Fibroblast of skin of scalp (primary cell): Measurements from ENCODE around the gene HERC4.
"Not testable (repeated sequence)": the region's sequence is repeated elsewhere in the genome, so short reads cannot be mapped to it uniquely, and the experiment has no call there.

ENCODE experiments used
- DNase-seq: peaks from one replicate; pipeline ENCODE4 v3.0.0-alpha.2; 2013

The HERC4 gene

DNA sequence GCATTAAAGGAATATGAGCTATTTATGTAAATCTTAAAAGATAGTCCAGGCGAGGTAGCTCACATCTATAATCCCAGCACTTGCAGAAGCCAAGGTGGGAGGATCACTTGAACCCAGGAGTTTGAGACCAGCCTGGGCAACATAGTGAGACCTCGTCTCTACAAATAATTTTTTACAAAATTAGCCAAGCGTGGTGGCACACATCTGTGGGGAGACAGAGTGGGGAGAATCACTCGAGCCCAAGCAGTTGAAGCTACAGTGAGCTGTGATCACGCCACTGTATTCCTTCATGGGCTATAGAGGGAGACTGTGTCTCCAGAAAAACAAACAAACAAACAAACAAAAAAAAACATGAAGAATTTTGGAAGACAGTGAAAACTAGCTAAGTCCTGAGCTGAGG, 28.4 kb downstream of the HERC4 start:
- no peak for DNase-seq

DNA sequence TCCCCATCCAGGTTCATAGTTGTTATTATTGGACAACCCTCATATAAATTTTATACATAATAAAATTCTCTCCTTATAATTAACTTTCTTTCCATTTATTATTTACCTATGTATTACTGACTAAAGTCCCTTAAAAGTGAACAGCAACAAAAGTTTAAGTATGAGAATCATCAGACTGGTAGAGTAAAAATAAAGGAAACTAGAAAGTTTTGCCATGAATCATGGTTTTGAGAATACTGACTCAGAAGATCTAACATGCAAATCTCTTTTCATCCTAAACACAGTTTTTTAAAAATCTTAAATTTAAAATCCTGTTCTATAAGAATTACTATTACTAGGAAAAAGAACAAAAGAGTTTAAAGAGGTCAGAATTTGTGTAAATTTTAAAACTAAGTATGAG, 32.1 kb downstream of the HERC4 start:
- DNase-seq = peak; percentile 24

DNA sequence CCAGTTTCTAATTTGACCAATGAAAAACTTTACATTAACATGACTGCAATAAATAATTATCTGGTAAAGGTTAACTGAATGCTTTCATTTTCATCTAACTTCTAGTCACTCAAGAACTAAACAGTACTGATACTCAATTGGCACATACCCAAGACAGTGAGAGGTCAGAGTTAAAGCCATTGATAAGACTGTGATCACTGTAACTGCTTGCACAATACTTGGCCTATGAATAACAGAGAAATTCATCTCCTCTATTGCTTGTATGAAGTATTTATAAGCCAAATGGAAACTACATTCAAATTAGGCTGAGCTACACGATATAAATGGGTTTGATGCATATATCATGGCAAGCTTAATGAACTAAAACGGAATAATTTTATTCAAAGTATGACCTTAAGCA, 43.0 kb downstream of the HERC4 start:
- DNase-seq = no peak

DNA sequence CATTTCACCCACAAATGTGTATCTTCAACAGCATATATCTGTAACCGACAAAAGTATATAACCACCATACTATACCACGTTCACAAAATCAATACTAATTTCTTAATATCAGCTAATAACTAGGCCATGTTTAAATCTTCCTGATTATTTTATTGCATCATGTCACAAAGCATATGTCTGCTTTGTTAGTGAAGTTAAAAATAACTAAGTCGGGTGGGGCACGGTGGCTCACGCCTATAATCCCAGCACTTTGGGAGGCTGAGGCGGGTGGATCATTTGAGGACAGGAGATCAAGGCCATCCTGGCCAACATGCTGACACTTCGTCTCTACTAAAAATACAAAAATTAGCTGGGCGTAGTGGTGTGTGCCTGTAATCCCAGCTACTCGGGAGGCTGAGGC, 47.7 kb downstream of the HERC4 start:
- no peak for DNase-seq

DNA sequence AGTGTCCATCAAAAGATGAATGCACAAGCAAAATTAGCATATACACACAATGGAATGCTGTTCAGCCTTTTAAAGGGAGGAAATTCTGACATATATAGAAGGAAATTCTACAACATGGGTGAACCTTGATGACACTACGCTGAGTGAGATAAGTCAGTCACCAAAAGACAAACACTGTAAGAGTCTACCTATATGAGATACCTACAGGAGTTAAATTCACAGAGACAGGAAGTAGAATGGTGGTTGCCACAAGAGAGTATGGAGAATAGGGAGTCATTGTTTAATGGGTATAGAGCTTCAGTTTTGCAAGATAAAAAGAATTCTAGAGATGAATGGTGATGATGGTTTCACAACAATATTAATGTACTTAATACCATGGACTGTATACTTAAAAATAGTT, 51.8 kb downstream of the HERC4 start:
- DNase-seq = no peak

DNA sequence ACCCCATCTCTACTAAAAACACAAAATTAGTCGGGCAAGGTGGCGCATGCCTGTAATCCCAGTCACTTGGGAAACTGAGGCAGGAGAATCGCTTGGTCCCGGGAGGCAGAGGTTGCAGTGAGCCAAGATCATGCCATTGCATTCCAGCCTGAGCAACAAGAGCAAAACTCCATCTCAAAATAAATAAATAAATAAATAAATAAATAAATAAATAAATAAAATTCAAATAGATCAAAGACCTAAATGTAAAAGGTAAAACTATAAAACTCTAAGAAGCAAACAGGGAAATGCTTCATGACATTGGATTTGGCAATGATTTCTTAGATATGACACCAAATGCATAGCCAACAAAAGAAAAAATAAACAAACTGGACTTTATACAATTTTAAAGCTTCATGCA, 52.8 kb downstream of the HERC4 start:
- not testable (repeated sequence) for DNase-seq

DNA sequence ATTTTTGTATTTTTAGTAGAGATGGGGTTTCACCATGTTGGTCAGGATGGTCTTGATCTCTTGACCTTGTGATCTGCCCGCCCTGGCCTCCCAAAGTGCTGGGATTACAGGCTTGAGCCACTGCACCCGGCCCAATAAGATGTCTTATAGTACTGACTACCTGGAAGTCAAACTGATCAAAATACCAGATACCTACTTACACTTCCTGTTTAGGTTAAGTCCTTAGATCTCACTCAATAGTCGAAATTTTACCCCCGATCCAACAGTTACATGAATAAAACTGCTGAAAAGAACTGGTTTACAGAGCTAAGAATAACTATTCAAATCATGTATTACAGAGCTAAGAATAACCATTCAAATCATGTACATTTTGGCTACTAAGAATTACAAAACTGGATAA, 58.6 kb downstream of the HERC4 start:
- not testable (repeated sequence) for DNase-seq

DNA sequence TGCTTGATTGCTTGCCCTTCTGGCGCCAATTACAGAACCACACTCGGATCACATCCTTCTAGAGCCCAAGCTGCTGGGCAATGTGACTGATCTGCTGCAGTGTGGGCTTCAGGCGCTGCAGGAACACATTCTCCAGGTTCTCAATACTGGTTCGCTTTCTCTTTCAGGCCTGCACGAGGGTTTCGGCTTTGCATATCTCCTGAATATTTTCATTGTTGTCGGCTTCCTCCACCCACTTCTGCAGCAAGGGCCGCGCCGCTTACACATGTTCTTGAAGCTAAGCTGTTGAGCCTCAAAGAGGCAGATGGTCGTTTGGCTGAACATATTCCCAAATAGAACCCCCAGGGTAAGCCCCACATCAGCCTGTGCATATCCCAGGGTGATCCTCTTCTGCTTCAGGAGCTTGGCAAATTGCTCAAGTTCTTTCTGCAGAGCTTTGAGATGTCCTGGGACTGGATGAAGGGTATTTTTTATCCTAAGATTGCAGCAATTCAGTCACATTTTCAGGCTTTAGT, 64.6 kb downstream of the HERC4 start:
- no peak for DNase-seq

DNA sequence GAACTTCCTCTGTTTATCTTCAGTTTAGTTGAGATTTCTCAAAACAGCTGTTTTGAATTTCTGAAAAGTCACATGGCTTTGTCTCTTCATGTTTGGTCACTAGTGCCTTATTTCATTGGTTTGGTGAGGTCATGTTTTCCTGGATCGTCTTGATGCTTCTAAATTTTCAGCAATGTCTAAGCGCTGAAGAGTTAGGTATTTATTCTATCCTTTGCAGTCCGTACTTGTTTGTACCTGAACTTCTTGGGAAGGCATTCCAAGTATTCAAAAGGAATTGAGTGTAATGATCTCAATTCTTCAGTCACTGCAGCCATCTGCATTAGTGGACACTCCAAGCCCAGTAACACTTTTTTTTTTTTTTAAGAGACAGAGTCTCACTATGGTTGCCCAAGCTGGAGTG, 67.7 kb downstream of the HERC4 start:
- no peak for DNase-seq

DNA sequence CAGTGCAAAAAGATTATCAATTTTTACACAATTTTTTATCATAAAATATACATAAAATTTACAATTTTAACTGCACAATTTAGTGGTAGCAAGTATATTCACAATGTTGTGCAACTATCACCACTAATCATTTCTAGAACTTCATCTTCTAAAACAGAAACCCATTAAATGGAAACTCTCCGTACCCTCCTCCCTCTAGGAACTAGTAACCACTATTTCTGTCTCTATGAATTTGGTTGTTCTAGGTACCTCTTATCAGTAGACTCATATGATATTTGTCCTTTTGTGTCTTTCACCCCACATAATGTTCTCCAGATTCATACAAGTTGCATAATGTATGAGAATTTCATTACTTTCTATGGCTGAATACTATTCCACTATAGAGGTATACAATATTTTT, 73.5 kb downstream of the HERC4 start:
- DNase-seq = no peak

DNA sequence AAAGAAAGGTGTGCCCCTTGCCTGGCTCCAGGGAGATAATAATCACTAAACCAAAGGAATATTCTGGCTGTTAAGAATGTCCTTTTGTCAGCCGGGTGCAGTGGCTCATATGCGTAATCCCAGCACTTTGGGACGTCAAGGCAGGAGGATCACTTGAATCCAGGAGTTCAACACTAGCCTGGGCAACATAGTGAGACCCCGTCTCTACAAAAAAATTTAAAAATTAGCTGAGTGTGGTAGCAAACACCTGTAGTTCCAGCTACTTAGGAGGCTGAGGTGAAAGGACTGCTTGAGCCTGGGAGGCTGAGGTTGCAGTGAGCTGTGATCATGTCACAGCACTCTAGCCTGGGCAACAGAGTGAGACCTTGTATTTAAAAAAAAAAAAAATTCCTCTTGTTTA, 74.1 kb downstream of the HERC4 start:
- no peak for DNase-seq

DNA sequence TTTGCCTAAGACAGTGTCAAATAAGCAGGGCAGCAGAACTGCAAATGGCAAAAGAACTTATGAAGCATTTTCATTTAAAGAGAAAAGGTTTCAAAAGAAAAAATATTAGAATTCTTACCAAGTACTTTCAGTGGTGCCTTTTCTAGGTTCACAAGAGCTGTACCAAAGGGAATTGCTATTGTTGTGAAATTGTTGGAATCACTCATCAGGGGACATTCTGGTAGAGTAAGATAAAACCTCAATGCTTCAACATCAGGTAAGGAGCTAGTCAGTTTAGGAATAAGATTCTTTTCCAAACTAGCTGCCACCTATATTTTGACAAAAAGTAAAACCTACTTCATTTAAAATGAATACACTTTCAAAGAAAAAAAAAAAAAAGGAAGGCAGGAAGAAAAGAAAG, 85.0 kb downstream of the HERC4 start:
- DNase-seq = no peak

DNA sequence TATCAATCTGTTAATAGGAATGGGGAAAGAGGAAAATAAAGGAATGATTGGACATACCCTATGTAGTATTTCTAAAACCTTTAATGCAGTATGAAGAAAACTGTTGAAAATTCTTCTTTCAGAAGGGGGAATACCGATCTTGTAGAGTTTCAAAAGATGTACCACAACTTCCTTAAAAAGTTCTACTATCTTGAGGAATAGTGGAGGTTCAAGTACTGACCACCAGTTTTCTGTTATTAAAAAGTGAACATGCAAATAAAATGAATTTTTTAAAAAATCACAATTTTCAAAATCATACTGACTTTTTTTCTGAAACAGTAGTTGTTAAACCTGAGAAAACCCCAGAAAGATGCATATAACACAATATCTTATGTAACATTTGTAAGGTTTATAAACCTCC, 86.5 kb downstream of the HERC4 start:
- DNase-seq = no peak

DNA sequence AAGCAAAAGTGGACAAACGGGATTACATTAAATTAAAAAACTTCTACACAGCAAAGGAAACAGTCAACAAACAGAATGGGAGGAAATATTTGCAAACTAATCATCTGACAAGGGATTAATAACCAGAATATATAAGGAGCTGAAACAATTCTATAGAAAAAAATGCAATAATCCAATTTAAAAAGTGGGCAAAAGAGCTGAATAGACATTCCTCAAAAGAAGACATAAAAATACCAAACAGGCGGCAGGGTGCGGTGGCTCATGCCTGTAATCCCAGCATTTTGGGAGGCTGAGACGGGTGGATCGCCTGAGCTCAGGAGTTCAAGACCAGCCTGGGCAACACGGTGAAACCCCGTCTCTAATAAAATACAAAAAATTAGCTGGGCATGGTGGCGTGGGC, 92.5 kb downstream of the HERC4 start:
- DNase-seq = not testable (repeated sequence)

DNA sequence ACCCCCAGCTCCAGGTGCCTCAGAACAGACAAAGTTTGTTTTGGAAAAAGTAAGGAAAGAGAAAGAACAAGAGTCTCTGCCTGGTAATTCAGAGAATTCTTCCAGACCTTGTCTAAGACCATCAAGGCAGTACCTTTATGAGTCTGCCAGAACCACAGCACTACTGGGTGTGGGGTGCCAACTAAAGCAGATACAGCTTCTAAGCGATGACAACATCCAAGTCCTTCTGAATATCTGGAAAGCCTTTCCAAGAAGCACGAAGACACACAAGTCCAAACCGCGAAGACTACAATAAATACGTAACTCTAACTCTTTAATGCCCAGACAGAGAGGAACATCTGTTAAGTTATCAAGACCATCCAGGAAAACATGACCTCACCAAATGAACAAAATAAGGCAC, 96.3 kb downstream of the HERC4 start:
- DNase-seq = no peak

DNA sequence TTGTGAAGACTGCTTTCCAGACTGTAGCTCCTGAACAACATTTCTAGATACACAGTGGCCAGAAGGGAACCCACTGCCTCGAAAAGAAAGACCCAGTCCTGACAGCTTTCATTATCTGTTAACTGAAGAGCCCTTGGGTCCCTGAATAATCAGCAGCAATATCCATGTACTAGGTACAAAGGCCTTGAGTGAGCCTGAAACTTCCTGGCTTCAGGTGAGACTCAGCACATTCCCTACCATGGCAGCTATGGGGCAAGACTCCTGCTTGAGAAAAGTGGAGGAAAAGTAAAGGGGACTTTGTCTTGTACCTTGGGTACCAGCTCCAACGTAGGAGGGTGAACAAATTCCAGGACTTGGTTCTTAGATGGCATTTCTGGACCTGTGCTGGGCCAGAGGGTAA, 97.8 kb downstream of the HERC4 start:
- no peak for DNase-seq

DNA sequence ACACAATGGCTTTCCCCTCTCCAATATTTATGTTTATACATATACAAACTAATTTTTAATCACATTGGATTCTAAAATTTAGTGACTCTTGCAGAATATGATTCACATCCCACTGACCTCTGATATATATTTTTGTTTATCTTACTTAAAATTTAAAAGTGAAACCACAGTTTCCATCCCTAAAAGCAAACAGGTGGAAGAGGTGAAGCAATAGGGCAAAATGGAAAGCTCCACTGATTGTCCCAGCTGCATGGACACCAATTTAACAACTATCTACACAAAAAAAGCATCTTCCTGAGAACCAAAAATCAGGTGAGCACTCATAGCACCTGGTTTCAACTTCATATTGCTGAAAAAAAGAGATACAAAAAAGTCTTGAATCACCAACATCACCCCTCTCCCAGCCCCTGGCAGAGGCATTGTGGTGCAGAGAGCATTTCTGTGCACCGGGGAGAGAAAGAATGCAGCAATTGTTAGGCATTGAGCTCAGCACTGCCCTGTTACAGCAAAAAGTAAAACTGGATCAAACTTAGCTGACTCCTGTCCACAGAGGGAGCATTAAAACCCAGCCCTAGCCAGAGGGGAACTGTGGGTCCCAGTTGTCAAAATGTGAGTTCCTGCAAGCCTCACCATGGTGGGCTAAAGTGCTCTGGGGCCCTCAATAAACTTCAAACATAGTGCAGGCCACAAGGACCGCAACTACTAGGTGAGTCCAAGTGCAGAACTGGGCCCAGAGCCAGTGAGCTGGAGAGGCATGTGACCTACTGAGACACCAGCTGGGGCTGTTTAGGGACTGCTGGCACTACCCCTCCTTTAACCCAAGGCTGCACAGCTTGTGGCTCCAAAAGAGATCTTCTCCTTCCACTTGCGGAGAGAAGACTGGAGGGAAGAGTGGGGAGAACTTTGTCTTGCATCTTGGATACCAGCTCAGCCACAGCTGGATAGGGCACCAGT, 98.5 kb downstream of the HERC4 start:
- DNase-seq = no peak

DNA sequence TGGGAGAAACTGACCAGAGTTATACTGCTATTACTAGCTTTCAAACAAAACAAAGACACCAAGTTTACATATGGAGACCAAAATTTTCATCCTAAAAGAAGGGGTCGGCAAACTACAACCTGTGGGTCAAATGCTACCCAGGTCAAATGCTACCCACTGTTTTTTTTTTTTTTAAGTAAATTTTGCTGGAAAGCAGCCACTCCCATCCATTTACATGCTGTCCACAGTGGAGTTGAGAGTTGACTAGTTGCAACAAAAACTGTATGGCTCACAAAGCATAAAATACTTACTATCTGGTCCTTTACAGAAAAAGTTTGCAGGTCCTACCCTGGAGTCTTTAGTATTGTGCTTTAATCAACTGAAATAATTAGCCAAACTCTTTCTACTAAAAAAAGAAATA, 99.2 kb downstream of the HERC4 start:
- DNase-seq = no peak

DNA sequence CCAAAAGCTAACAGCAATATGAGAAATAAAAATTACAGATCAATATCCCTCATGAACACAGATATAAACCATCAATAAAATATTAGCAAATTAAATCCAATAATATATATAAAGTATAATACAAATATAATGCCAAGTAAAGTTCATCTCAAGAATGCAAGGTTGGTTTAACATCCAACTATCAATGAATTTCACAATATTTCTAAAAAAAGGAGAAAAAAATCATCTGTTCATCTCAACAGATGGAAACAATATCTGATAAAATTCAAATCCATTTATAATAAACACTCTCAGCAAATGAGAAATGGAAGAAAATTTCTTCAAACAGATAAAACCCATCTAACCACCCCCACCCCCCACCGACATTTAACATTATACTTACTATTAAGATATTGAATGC, 103.8 kb downstream of the HERC4 start:
- DNase-seq = no peak

DNA sequence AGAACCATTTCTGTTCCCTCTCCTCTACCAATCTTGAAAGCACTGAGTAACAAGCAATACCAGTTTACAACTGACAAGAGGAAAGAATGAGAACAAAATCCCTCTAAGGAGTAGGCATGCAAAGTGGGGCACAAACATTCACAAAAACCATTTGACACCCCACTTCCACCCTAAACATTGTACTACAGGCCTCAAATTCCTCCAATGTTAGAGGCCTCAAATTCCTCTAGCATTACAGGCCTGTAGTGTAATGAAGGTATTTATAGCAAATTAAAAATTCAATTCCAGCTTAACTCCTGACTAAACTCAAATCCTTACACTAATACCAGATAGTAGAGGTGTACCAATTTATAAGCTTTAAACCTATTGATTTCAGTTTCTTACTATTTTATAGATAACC, 105.2 kb downstream of the HERC4 start:
- DNase-seq = peak; percentile 24

DNA sequence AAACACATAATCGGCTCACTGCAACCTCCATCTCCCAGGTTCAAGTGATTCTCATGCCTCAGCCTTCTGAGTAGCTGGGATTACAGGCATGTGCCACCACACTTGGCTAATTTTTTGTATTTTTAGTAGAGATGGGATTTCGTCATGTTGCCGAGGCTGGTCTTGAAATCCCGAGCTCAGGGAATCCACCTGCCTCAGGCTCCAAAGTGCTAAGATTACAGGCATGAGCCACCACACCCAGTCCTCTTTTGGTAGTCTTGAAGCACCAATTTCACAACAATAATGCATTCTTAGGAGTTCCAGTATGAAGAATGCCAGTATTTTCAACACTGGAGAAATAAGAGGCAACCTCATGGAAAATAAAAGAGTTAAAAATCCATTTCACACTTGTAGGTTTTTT, 109.0 kb downstream of the HERC4 start:
- not testable (repeated sequence) for DNase-seq

DNA sequence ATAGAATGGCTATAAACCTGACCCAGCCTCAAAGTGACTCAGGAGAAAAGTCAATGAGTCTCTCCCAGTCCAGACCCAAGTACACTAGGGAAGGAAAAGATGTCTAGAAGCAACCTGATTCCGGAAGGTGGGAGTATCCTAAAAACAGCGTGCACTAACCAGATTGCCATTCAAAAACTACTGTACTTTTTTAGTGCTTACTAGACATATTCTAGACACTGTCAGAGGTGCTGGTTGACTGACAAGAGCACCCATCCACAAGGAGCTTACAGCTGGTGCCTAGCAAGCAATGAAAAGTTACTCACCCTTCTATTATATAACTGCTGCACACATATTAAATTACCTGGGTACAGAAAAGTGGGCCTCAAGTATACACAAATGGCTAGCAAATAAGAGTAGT, 109.6 kb downstream of the HERC4 start:
- DNase-seq = no peak

DNA sequence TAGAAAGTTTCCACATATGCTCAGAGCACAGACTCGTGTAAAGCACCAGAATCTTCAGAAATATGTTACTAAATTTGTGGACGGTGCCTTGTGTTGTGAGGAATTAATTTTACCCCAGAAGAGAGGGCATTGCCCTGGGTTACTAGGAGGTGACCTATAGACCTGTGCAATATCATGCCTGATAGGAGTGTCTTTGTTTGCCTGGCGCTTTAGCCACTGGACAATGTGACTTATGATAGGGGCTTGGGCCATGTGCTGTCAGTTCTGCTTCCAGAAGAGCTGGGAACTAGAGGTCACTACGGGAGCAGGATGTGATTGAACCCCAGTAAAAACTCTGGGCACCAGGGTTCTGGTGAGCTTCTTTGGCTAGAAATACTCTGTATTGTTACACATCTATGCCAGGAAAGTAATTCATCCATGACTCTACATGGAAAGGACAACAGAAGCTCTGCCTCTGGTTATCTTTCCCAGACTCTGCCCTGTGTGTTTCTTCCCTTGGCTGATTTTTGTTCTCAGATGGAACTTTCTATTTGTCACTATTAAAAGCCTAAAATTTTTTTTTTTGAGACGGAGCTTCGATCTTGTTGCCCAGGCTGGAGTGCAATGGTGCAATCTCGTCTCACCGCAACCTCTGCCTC, 115.1 kb downstream of the HERC4 start:
- no peak for DNase-seq

DNA sequence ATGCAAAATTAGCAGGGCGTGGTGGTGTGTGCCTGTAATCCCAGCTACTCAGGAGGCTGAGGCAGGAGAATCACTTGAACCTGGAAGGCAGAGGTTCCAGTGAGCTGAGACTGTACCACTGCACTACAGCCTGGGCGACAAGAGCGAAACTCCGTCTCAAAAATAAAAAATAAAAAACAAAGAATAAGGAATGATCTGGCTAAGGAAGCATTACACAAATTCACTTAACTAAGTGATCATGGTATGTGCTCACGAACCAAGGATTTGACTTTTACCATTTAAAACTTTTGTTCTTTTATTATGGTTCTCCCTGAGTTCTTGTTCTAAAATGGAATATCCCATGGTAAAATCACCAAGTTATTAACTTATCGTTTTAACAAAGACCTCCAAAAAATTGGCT, 119.5 kb downstream of the HERC4 start:
- DNase-seq = no peak
